GM23338 (cell line): Measurements from ENCODE around the gene TMEM190. TPM values are rescaled to one million over a fixed set of nuclear protein-coding genes. Genes with fewer than 3 reads are reported as not detected.
A peak's percentile ranks its signal among the peaks of the same experiment; 100 is the strongest.

Experiments
- ATAC-seq: fragments of 200-7000 bp; cut with Tn5 transposase; 3 replicates; pipeline ENCODE4 v1.9.1; 2020
- DNase-seq: peaks from one replicate; pipeline ENCODE4 v3.0.0-alpha.2; 2015; ENCODE audit warnings: low spot score
- H2AFZ ChIP-seq: fragments of 200-600 bp; sonication (generic); 2 replicates; pipeline ENCODE4 v1.8.0; 2016; ENCODE audit warnings: antibody characterized with exemption, mild to moderate bottlenecking, moderate library complexity
- H3F3A ChIP-seq: fragments of 200-600 bp; sonication (generic); replicated peaks from 2 replicates; pipeline ENCODE4 v1.8.0; 2017; ENCODE audit warnings: antibody characterized with exemption, mixed run types, low read depth
- H3K27ac ChIP-seq: fragments of 200-600 bp; sonication (generic); 2 replicates; pipeline ENCODE4 v1.6.1; 2016; ENCODE audit warnings: low read depth
- H3K27me3 ChIP-seq: fragments of 200-600 bp; sonication (generic); 2 replicates; pipeline ENCODE4 v1.8.0; 2016; ENCODE audit warnings: mild to moderate bottlenecking, mixed run types, moderate library complexity; ENCODE audit not compliant: insufficient read depth
- H3K36me3 ChIP-seq: fragments of 200-600 bp; sonication (generic); 2 replicates; pipeline ENCODE4 v1.8.0; 2016; ENCODE audit warnings: mild to moderate bottlenecking; ENCODE audit not compliant: insufficient read depth
- H3K4me1 ChIP-seq: fragments of 200-600 bp; sonication (generic); 2 replicates; pipeline ENCODE4 v1.8.0; 2016; ENCODE audit warnings: mild to moderate bottlenecking, moderate library complexity; ENCODE audit not compliant: insufficient read depth
- H3K4me2 ChIP-seq: fragments of 200-600 bp; sonication (generic); 2 replicates; pipeline ENCODE4 v1.7.1; 2017; ENCODE audit warnings: mixed run types
- H3K4me3 ChIP-seq: fragments of 200-600 bp; sonication (generic); 2 replicates; pipeline ENCODE4 v1.6.1; 2016; ENCODE audit warnings: mixed run types
- H3K79me2 ChIP-seq: fragments of 200-600 bp; sonication (generic); replicated peaks from 2 replicates; pipeline ENCODE4 v1.8.0; 2017; ENCODE audit warnings: mild to moderate bottlenecking; ENCODE audit not compliant: insufficient read depth
- H3K9me2 ChIP-seq: fragments of 200-600 bp; sonication (generic); 2 replicates; pipeline ENCODE4 v1.8.0; 2017; ENCODE audit not compliant: insufficient read depth
- H4K20me1 ChIP-seq: fragments of 200-600 bp; sonication (generic); replicated peaks from 2 replicates; pipeline ENCODE4 v1.8.0; 2017; ENCODE audit warnings: mild to moderate bottlenecking; ENCODE audit not compliant: insufficient read depth
- H3K27ac Mint-ChIP-seq: 2 replicates; pipeline ENCODE4 v1.8.0; 2020; ENCODE audit warnings: inconsistent platforms, mild to moderate bottlenecking, moderate library complexity, mixed read lengths
- H3K27me3 Mint-ChIP-seq: 3 replicates; pipeline ENCODE4 v1.8.0; 2022; ENCODE audit warnings: low read depth, mild to moderate bottlenecking, moderate library complexity, mixed read lengths, inconsistent platforms; ENCODE audit not compliant: insufficient read depth, poor library complexity
- H3K36me3 Mint-ChIP-seq: 3 replicates; pipeline ENCODE4 v1.8.0; 2021; ENCODE audit warnings: low read depth, mild to moderate bottlenecking, inconsistent platforms, moderate library complexity, mixed read lengths
- H3K4me1 Mint-ChIP-seq: 3 replicates; pipeline ENCODE4 v1.8.0; 2020; ENCODE audit warnings: mild to moderate bottlenecking, inconsistent platforms, mixed read lengths
- H3K4me3 Mint-ChIP-seq: 3 replicates; pipeline ENCODE4 v1.8.0; 2021; ENCODE audit warnings: moderate library complexity, mild to moderate bottlenecking, inconsistent platforms, mixed read lengths
- H3K9me3 Mint-ChIP-seq: 3 replicates; pipeline ENCODE4 v1.8.0; 2020; ENCODE audit warnings: moderate library complexity, mild to moderate bottlenecking, inconsistent platforms, mixed read lengths
- CTCF ChIP-seq, 2 experiments: fragments of 200-600 bp in 1 of 2; sonication (generic) in 1 of 2; conservative IDR thresholded peaks; 2 replicates each; pipeline versions ENCODE4 v1.5.1 to v1.6.1; 2016 to 2017; ENCODE audit warnings: antibody characterized with exemption in 2 of 2, low read depth in 2 of 2, mild to moderate bottlenecking in 2 of 2, moderate library complexity in 1 of 2
- ETS1 ChIP-seq: IDR thresholded peaks from 2 replicates; pipeline ENCODE4 v1.6.1; 2016; ENCODE audit warnings: antibody characterized with exemption
- EZH2phosphoT487 ChIP-seq: fragments of 200-600 bp; sonication (generic); IDR thresholded peaks from one replicate; pipeline ENCODE4 v1.8.1; 2018; ENCODE audit warnings: antibody characterized with exemption; ENCODE audit not compliant: unreplicated experiment
- NANOG ChIP-seq: IDR thresholded peaks from 2 replicates; pipeline ENCODE4 v1.6.1; 2016; ENCODE audit warnings: antibody characterized with exemption, borderline replicate concordance
- POLR2AphosphoS5 ChIP-seq: IDR thresholded peaks from 2 replicates; pipeline ENCODE4 v1.6.1; 2016; ENCODE audit warnings: antibody characterized with exemption, low read depth
- STAT1 ChIP-seq: IDR thresholded peaks from one replicate; pipeline ENCODE4 v1.6.1; 2016; ENCODE audit warnings: antibody characterized with exemption; ENCODE audit not compliant: unreplicated experiment
- ZNF462 ChIP-seq: fragments of 250-450 bp; sonication (Bioruptor Pico); IDR thresholded peaks from 2 replicates; pipeline ENCODE4 v1.5.0; 2020; ENCODE audit warnings: mild to moderate bottlenecking, moderate library complexity
- polyA plus RNA-seq: library from polyadenylated mRNA; unstranded; fragments of >200 nt; fragmentation: Nextera tagmentation; extraction: Ambion mirVana; gene quantifications from 2 replicates; pipeline ENCODE4 v1.2.1, GENCODE V29; 2016
- total RNA-seq: library from RNA; depleted of rRNA; stranded (reverse); fragments of >200 nt; shearing (Covaris generic); gene quantifications from 2 replicates; pipeline ENCODE4 v1.2.3, GENCODE V29; 2014

TMEM190 gene
- total and polyA plus RNA-seq, 2 experiments from 2014 or later: 4.8 TPM; not detected in 1

- Histone ChIP-seq H3K4me3 (peak overlapping the region; percentile 75), H3F3A (peaks cover 19% of the 10 kb centered on the region), H3K36me3 (no peaks in the 10 kb centered on the region), H4K20me1 (no peaks in the 10 kb centered on the region), H2AFZ (peak overlapping the region; percentile 90), H3K27me3 (peaks cover 63% of the 10 kb centered on the region), H3K4me1 (peaks cover 28% of the 10 kb centered on the region), H3K4me2 (peak overlapping the region; percentile 91), H3K79me2 (no peaks in the 10 kb centered on the region), H3K27ac (no peak overlapping the region), H3K9me2 (no peaks in the 10 kb centered on the region)
- DNase-seq (peak; percentile 89), ATAC-seq (peak; percentile 80)
- peaks cover 38% of the 10 kb centered on the region for H3K4me1 Mint-ChIP-seq
- no peak for TF ChIP-seq NANOG
- no peak for TF ChIP-seq ETS1
- TF ChIP-seq CTCF (conservative IDR thresholded peaks at IDR 0.05; ENCODE audit: low read depth in 2 of 2): no peak
- peaks cover 67% of the 10 kb centered on the region for H3K27me3 Mint-ChIP-seq
- no peaks in the 10 kb centered on the region for H3K9me3 Mint-ChIP-seq
- H3K27ac Mint-ChIP-seq: no peak overlapping the region
- H3K4me3 Mint-ChIP-seq: peak overlapping the region; percentile 72
- no peaks in the 10 kb centered on the region for H3K36me3 Mint-ChIP-seq
Measured at GRCh38 chr19:55353803-55354697, 22.6 kb upstream of the TMEM190 start.

DNA sequence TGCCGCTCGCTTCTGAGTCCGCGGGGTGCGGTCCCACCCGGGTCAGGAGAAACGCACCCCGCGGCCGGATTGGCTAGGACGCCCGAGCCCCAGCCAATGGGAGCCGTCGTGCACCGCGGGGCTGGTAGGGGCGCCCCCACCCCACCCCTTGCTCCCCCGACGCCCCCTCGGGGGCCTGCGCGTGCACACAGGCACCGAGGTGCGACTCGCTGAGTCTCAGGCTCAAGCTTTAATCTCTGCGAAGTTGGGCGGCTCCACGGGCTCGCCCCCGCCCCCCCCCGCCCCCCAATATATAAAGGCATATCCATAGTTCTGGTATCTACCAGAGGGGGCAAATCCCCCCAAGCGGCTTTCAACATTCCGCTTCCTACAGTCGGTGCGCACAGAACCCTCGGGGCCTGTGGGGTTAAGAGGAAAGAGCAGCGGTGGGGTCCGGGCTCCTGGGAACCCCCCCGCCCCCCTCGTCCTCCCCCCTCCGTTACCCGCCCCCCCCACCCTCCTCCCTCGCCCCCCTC, 21.9 kb upstream of the TMEM190 start, which contains the start of gene COX6B2:
Gene COX6B2, minus strand, starts transcription at position 22 of the 515 bp plus-strand sequence. CDS start 198 bp downstream, outside the sequence.
- peaks cover 32% of the 10 kb centered on the region for H3K4me1 Mint-ChIP-seq
- no peaks in the 10 kb centered on the region for H3K36me3 ChIP-seq
- H3K27ac Mint-ChIP-seq: no peak within 1 kb of the TSS
- peaks cover 13% of the 10 kb centered on the region for H3F3A ChIP-seq
- no peaks in the 10 kb centered on the region for H4K20me1 ChIP-seq
- H3K4me3 ChIP-seq: peak within 1 kb of the TSS; percentile 75
- H3K4me2 ChIP-seq: peak within 1 kb of the TSS; percentile 91
- no peak within 1 kb of the TSS for H3K27ac ChIP-seq
- H3K9me3 Mint-ChIP-seq: no peaks in the 10 kb centered on the region
- H3K36me3 Mint-ChIP-seq: no peaks in the 10 kb centered on the region
- peaks cover 63% of the 10 kb centered on the region for H3K27me3 ChIP-seq
- DNase-seq (peak; percentile 63), ATAC-seq (peak; percentile 33)
- no peaks in the 10 kb centered on the region for H3K9me2 ChIP-seq
- H3K27me3 Mint-ChIP-seq: peaks cover 67% of the 10 kb centered on the region
- peak within 1 kb of the TSS; percentile 72 for H3K4me3 Mint-ChIP-seq
- no peaks in the 10 kb centered on the region for H3K79me2 ChIP-seq
- peaks cover 23% of the 10 kb centered on the region for H3K4me1 ChIP-seq
- H2AFZ ChIP-seq: peak within 1 kb of the TSS; percentile 90
- TF ChIP-seq EZH2phosphoT487 (no peak), NANOG (no peak), ZNF462 (CRISPR knock-in tag) (no peak), POLR2AphosphoS5 (no peak), STAT1 (no peak)
